Right kidney (tissue), 1 donor: Measurements from ENCODE around the gene CATSPERB.
"Not testable (repeated sequence)": the region's sequence is repeated elsewhere in the genome, so short reads cannot be mapped to it uniquely, and the experiment has no call there.

Experiments
- DNase-seq: peaks from one replicate; pipeline ENCODE4 v3.0.0-alpha.2; 2016

The CATSPERB gene

GRCh38 chr14:91737619-91738018 is 5.7 kb upstream of the CATSPERB start:
- no peak for DNase-seq

GRCh38 chr14:91732859-91733477 is 1.1 kb upstream of the CATSPERB start:
- no peak for DNase-seq

- DNase-seq = no peak
These were observed 553 bp upstream of the CATSPERB start for GRCh38 chr14:91732439-91732838.

GRCh38 chr14:91731018-91731417 is 868 bp downstream of the CATSPERB start:
- DNase-seq = no peak

GRCh38 chr14:91729756-91730155 is 2.1 kb downstream of the CATSPERB start:
- DNase-seq = no peak

GRCh38 chr14:91728616-91729183 is 3.2 kb downstream of the CATSPERB start:
- no peak for DNase-seq

GRCh38 chr14:91727121-91727520 is 4.8 kb downstream of the CATSPERB start:
- no peak for DNase-seq

- no peak for DNase-seq
These were observed 8.4 kb downstream of the CATSPERB start for GRCh38 chr14:91723501-91723900.

GRCh38 chr14:91722386-91722785 is 9.5 kb downstream of the CATSPERB start:
- no peak for DNase-seq

GRCh38 chr14:91719839-91720238 is 12.0 kb downstream of the CATSPERB start:
- DNase-seq = no peak

GRCh38 chr14:91716999-91717398 is 14.9 kb downstream of the CATSPERB start:
- no peak for DNase-seq

GRCh38 chr14:91714805-91715204 is 17.1 kb downstream of the CATSPERB start:
- DNase-seq = no peak

- DNase-seq = no peak
These were observed 23.1 kb downstream of the CATSPERB start for GRCh38 chr14:91708795-91709194.

GRCh38 chr14:91706996-91707395 is 24.9 kb downstream of the CATSPERB start:
- no peak for DNase-seq

GRCh38 chr14:91694643-91695042 is 37.2 kb downstream of the CATSPERB start:
- DNase-seq = no peak

- DNase-seq = no peak
These were observed 38.5 kb downstream of the CATSPERB start for GRCh38 chr14:91693346-91693745.

GRCh38 chr14:91692075-91692474 is 39.8 kb downstream of the CATSPERB start:
- DNase-seq = no peak

- no peak for DNase-seq
These were observed 42.3 kb downstream of the CATSPERB start for GRCh38 chr14:91689608-91690007.

GRCh38 chr14:91687436-91687835 is 44.5 kb downstream of the CATSPERB start:
- DNase-seq = not testable (repeated sequence)

- no peak for DNase-seq
These were observed 46.3 kb downstream of the CATSPERB start for GRCh38 chr14:91685600-91685999.

- DNase-seq = no peak
These were observed 49.9 kb downstream of the CATSPERB start for GRCh38 chr14:91681893-91682563.

- DNase-seq = no peak
These were observed 50.8 kb downstream of the CATSPERB start for GRCh38 chr14:91681118-91681517.

GRCh38 chr14:91679273-91679672 is 52.6 kb downstream of the CATSPERB start:
- no peak for DNase-seq

GRCh38 chr14:91677687-91678086 is 54.2 kb downstream of the CATSPERB start:
- DNase-seq = not testable (repeated sequence)
